HepG2 (cell line): ENCODE measurements around the gene PTPN14. TPM values are rescaled to one million over a fixed set of nuclear protein-coding genes. Genes with fewer than 3 reads are reported as not detected.

ENCODE experiments used
- ZNF143 ChIP-seq: sonication (generic); formaldehyde crosslinking; IDR thresholded peaks from 2 replicates; pipeline ENCODE4 v1.4.0; 2020; ENCODE audit warnings: missing genetic modification reagents
- polyA plus RNA-seq, 8 experiments: library from polyadenylated mRNA; depleted of rRNA in 3 of 8; stranded (reverse) in 7 of 8; unstranded in 1 of 8; fragments of >200 nt; fragmentation: Illumina TruSeq in 4 of 8; extraction: Trizol in 4 of 8; gene quantifications; 2 replicates each; pipeline versions ENCODE4 v1.2.1 to v1.2.3, GENCODE V29; 2011 to 2016; ENCODE audit warnings: low read depth in 4 of 8, missing spikeins in 1 of 8, mixed read lengths in 1 of 8; ENCODE audit not compliant: insufficient read depth in 1 of 8
- total RNA-seq, 5 experiments: library from RNA; depleted of rRNA; stranded (reverse); fragments of >200 nt; fragmentation: Illumina TruSeq; extraction: Trizol; gene quantifications; 2 replicates each; pipeline ENCODE4 v1.2.3, GENCODE V29; 2016; ENCODE audit warnings: low read depth in 1 of 5
- TF ChIP-seq, protein P1 (sequence below): sonication (generic); formaldehyde crosslinking; IDR thresholded peaks from 2 replicates; pipeline ENCODE4 v1.4.0; 2020; ENCODE audit warnings: missing genetic modification reagents
- TF ChIP-seq, protein P2 (sequence below): sonication (generic); formaldehyde crosslinking; IDR thresholded peaks from 2 replicates; pipeline ENCODE4 v1.5.0; 2020; ENCODE audit warnings: missing genetic modification reagents

The PTPN14 gene
- total and polyA plus RNA-seq, 2 of the 13 experiments (the other 11 are each of a cell fraction or from before 2014, with no cell fraction given) = 3.9 to 4.7 TPM

DNA sequence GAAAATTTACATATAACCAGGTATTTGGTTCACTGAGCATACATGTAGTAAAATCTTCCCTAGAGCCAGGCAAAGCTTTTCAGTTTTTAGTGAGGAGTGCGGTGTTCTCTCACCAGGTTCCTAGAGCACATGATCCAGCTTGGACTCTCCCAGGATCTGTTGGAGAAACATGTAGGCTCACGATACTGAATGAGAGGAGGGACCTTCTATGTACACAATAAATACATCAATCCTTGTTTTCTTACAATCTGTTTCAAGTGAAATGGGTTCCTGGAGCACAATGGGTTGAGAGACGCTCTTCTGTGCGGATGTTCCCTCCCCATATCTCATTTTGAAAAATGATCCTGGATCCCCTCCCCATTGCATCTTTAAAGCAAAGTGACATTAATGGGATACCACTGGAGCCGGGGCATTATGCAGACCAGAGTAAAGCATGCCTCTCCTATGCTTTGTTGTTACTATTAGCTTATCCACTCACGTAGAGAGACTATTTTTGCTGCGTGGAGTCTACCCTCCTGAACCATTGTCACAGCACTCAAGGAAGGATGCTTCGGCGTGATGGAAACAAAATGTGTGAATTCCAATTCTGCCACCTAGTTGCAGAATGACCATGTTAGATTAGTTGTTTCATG lies 251.1 kb downstream of the PTPN14 start (continued):
- TF ChIP-seq, protein P1, sequence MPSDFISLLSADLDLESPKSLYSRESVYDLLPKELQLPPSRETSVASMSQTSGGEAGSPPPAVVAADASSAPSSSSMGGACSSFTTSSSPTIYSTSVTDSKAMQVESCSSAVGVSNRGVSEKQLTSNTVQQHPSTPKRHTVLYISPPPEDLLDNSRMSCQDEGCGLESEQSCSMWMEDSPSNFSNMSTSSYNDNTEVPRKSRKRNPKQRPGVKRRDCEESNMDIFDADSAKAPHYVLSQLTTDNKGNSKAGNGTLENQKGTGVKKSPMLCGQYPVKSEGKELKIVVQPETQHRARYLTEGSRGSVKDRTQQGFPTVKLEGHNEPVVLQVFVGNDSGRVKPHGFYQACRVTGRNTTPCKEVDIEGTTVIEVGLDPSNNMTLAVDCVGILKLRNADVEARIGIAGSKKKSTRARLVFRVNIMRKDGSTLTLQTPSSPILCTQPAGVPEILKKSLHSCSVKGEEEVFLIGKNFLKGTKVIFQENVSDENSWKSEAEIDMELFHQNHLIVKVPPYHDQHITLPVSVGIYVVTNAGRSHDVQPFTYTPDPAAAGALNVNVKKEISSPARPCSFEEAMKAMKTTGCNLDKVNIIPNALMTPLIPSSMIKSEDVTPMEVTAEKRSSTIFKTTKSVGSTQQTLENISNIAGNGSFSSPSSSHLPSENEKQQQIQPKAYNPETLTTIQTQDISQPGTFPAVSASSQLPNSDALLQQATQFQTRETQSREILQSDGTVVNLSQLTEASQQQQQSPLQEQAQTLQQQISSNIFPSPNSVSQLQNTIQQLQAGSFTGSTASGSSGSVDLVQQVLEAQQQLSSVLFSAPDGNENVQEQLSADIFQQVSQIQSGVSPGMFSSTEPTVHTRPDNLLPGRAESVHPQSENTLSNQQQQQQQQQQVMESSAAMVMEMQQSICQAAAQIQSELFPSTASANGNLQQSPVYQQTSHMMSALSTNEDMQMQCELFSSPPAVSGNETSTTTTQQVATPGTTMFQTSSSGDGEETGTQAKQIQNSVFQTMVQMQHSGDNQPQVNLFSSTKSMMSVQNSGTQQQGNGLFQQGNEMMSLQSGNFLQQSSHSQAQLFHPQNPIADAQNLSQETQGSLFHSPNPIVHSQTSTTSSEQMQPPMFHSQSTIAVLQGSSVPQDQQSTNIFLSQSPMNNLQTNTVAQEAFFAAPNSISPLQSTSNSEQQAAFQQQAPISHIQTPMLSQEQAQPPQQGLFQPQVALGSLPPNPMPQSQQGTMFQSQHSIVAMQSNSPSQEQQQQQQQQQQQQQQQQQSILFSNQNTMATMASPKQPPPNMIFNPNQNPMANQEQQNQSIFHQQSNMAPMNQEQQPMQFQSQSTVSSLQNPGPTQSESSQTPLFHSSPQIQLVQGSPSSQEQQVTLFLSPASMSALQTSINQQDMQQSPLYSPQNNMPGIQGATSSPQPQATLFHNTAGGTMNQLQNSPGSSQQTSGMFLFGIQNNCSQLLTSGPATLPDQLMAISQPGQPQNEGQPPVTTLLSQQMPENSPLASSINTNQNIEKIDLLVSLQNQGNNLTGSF = no peak
- TF ChIP-seq, protein P2, sequence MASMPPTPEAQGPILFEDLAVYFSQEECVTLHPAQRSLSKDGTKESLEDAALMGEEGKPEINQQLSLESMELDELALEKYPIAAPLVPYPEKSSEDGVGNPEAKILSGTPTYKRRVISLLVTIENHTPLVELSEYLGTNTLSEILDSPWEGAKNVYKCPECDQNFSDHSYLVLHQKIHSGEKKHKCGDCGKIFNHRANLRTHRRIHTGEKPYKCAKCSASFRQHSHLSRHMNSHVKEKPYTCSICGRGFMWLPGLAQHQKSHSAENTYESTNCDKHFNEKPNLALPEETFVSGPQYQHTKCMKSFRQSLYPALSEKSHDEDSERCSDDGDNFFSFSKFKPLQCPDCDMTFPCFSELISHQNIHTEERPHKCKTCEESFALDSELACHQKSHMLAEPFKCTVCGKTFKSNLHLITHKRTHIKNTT (CRISPR knock-in tag) = no peak
- TF ChIP-seq ZNF143 (CRISPR knock-in tag) = no peak

Other genes with a start within 250 kb of the PTPN14 start
- gene CENPF, start 51.6 kb upstream of the PTPN14 start, total RNA-seq (2016; rRNA removed; fragmentation: Illumina TruSeq; extraction: Trizol) = 84.9 and 128 TPM in 2 replicates
- 8.8 and 14.7 TPM in 2 replicates for gene CENPF, start 51.6 kb upstream of the PTPN14 start, polyA plus RNA-seq (2011; rRNA removed)